ENCODE results near the gene DENND2C.

DNA sequence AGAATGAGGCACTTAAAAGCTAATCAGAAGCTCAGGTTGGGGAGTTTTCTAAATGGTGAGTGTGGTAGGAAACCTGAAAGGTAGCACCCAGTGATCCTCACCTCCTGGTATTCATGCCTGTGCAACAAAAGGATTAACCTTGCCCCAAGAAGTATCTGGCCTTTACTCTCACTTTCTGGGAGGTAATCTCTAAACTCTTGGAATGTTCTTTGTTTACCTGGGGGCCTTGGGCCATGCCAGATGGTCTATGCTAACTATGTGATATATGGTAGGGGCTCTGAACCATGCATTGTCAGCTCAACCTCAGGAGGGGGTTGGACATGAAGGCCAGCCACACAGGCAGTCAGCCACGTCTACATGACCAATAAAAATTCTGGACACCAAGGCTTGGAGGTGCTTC, 134.4 kb downstream of the DENND2C start:
- TF ChIP-seq, protein P1, sequence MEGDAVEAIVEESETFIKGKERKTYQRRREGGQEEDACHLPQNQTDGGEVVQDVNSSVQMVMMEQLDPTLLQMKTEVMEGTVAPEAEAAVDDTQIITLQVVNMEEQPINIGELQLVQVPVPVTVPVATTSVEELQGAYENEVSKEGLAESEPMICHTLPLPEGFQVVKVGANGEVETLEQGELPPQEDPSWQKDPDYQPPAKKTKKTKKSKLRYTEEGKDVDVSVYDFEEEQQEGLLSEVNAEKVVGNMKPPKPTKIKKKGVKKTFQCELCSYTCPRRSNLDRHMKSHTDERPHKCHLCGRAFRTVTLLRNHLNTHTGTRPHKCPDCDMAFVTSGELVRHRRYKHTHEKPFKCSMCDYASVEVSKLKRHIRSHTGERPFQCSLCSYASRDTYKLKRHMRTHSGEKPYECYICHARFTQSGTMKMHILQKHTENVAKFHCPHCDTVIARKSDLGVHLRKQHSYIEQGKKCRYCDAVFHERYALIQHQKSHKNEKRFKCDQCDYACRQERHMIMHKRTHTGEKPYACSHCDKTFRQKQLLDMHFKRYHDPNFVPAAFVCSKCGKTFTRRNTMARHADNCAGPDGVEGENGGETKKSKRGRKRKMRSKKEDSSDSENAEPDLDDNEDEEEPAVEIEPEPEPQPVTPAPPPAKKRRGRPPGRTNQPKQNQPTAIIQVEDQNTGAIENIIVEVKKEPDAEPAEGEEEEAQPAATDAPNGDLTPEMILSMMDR (IDR thresholded peaks at IDR 0.05; ENCODE audit: insufficient read depth, low read depth, low read length): no peak
- TF ChIP-seq EZH2 (IDR thresholded peaks at IDR 0.05; ENCODE audit: insufficient read depth, low read length): no peak
